GM18868 (cell line): ENCODE data around the gene PDLIM1.
A peak's percentile ranks its signal among the peaks of the same experiment; 100 is the strongest.

Experiments used
- ATAC-seq: cut with Tn5 transposase; IDR thresholded peaks from one replicate; pipeline ENCODE4 v1.9.1; 2021; ENCODE audit warnings: mild to moderate bottlenecking, moderate library complexity; ENCODE audit not compliant: unreplicated experiment

PDLIM1 gene

GRCh38 chr10:95315509-95315908, 24.7 kb upstream of the PDLIM1 start:
- ATAC-seq = no peak

- ATAC-seq = no peak
Observed at GRCh38 chr10:95314192-95314918, 23.6 kb upstream of the PDLIM1 start.

- ATAC-seq = no peak
Observed at GRCh38 chr10:95312986-95313495, 22.2 kb upstream of the PDLIM1 start.

GRCh38 chr10:95312257-95312656, 21.5 kb upstream of the PDLIM1 start:
- no peak for ATAC-seq

- ATAC-seq = peak; percentile 68
Observed at GRCh38 chr10:95309958-95310357, 19.2 kb upstream of the PDLIM1 start.

- peak; percentile 46 for ATAC-seq
Observed at GRCh38 chr10:95308389-95309302, 17.8 kb upstream of the PDLIM1 start.

- ATAC-seq = no peak
Observed at GRCh38 chr10:95306851-95307250, 16.0 kb upstream of the PDLIM1 start.

GRCh38 chr10:95306318-95306650, 15.5 kb upstream of the PDLIM1 start:
- no peak for ATAC-seq

- no peak for ATAC-seq
Observed at GRCh38 chr10:95305606-95306317, 15.0 kb upstream of the PDLIM1 start.

- ATAC-seq = no peak
Observed at GRCh38 chr10:95304976-95305375, 14.2 kb upstream of the PDLIM1 start.

GRCh38 chr10:95304463-95304862, 13.7 kb upstream of the PDLIM1 start:
- ATAC-seq = no peak

GRCh38 chr10:95303950-95304349, 13.1 kb upstream of the PDLIM1 start:
- ATAC-seq = no peak

GRCh38 chr10:95303535-95303934, 12.7 kb upstream of the PDLIM1 start:
- no peak for ATAC-seq

GRCh38 chr10:95300022-95300539, 9.3 kb upstream of the PDLIM1 start:
- ATAC-seq = no peak

GRCh38 chr10:95297402-95297801, 6.6 kb upstream of the PDLIM1 start:
- peak; percentile 36 for ATAC-seq

GRCh38 chr10:95296764-95297163, 6.0 kb upstream of the PDLIM1 start:
- ATAC-seq = no peak

GRCh38 chr10:95295031-95295755, 4.4 kb upstream of the PDLIM1 start:
- peak; percentile 73 for ATAC-seq

- no peak for ATAC-seq
Observed at GRCh38 chr10:95293631-95294030, 2.8 kb upstream of the PDLIM1 start.

- ATAC-seq = no peak
Observed at GRCh38 chr10:95291365-95292039, 699 bp upstream of the PDLIM1 start.

GRCh38 chr10:95289921-95290421, 832 bp downstream of the PDLIM1 start:
- ATAC-seq = no peak
